Nephron progenitor cell (in vitro differentiated cells): ENCODE data around the gene BBS9.

Experiments
- DNase-seq: peaks from one replicate; pipeline ENCODE4 v3.0.0; 2021
- H3K27ac Mint-ChIP-seq: 2 replicates; pipeline ENCODE4 v1.8.0; 2021; ENCODE audit warnings: mild to moderate bottlenecking, moderate library complexity, mixed read lengths
- H3K27me3 Mint-ChIP-seq: 2 replicates; pipeline ENCODE4 v1.8.0; 2021; ENCODE audit warnings: mild to moderate bottlenecking, low read depth, mixed read lengths; ENCODE audit not compliant: poor library complexity
- H3K36me3 Mint-ChIP-seq: 2 replicates; pipeline ENCODE4 v1.8.0; 2021; ENCODE audit warnings: low read depth, mixed read lengths
- H3K4me1 Mint-ChIP-seq: 2 replicates; pipeline ENCODE4 v1.8.0; 2021; ENCODE audit warnings: mixed read lengths
- H3K4me3 Mint-ChIP-seq: 2 replicates; pipeline ENCODE4 v1.8.0; 2021; ENCODE audit warnings: mild to moderate bottlenecking, moderate library complexity, mixed read lengths
- H3K9me3 Mint-ChIP-seq: 2 replicates; pipeline ENCODE4 v1.8.0; 2021; ENCODE audit warnings: mild to moderate bottlenecking, moderate library complexity, mixed read lengths
- TF ChIP-seq, protein P1 (sequence below): fragments of 200-600 bp; sonication (generic); IDR thresholded peaks from 2 replicates; pipeline ENCODE4 v1.5.0; 2021; ENCODE audit warnings: antibody characterized with exemption

The BBS9 gene

GRCh38 chr7:33339074-33339790, 209.9 kb downstream of the BBS9 start:
- no peaks in the 10 kb centered on the region for H3K4me1 Mint-ChIP-seq
- H3K9me3 Mint-ChIP-seq, result no peaks in the 10 kb centered on the region
- TF ChIP-seq, protein P1, sequence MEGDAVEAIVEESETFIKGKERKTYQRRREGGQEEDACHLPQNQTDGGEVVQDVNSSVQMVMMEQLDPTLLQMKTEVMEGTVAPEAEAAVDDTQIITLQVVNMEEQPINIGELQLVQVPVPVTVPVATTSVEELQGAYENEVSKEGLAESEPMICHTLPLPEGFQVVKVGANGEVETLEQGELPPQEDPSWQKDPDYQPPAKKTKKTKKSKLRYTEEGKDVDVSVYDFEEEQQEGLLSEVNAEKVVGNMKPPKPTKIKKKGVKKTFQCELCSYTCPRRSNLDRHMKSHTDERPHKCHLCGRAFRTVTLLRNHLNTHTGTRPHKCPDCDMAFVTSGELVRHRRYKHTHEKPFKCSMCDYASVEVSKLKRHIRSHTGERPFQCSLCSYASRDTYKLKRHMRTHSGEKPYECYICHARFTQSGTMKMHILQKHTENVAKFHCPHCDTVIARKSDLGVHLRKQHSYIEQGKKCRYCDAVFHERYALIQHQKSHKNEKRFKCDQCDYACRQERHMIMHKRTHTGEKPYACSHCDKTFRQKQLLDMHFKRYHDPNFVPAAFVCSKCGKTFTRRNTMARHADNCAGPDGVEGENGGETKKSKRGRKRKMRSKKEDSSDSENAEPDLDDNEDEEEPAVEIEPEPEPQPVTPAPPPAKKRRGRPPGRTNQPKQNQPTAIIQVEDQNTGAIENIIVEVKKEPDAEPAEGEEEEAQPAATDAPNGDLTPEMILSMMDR, result no peak
- no peak overlapping the region for H3K4me3 Mint-ChIP-seq
- H3K36me3 Mint-ChIP-seq, result no peaks in the 10 kb centered on the region
- H3K27me3 Mint-ChIP-seq, result no peaks in the 10 kb centered on the region
- no peak overlapping the region for H3K27ac Mint-ChIP-seq
- no peak for DNase-seq

DNA sequence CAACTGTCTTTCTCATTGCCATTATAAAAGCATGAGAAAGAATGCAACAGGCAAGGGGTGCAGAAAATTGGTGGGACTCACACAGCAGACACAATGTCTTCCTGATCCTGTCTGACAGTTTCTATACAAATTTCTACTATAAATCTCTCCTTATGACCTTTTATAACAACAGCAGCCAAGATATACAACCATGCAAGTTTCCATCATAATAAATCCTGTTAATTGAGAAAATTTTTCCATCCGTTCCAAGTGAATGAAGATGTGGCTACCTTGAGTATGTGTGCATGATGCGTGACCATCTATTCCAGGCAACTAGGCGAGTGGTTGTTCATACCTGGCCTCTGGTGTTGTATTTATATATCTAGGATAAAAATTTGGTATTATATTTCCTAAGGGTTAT, 216.7 kb downstream of the BBS9 start:
- H3K4me3 Mint-ChIP-seq, result no peak overlapping the region
- H3K4me1 Mint-ChIP-seq, result no peaks in the 10 kb centered on the region
- no peak overlapping the region for H3K27ac Mint-ChIP-seq

DNA sequence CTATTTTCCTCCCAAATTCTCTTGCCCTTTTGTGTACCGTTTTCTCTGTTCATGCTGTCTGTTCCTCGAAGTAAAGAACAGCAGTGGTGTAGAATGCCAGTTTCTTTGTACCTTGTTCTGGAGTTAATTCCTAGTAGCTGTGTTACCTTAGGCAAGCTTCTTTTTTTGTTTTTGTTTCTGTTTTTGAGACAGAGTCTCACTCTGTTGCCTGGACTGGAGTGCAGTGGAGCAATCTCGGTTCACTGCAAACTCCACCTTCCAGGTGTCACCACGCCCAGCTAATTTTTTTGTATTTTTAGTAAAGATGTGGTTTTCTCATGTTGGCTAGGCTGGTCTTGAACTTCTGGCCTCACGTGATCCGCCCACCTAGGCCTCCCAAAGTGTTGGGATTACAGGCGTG, 221.2 kb downstream of the BBS9 start:
- H3K9me3 Mint-ChIP-seq, result no peaks in the 10 kb centered on the region
- H3K27ac Mint-ChIP-seq, result no peak overlapping the region
- no peaks in the 10 kb centered on the region for H3K27me3 Mint-ChIP-seq
- TF ChIP-seq, protein P1, result no peak
- H3K4me1 Mint-ChIP-seq, result peaks cover 13% of the 10 kb centered on the region
- peaks cover 5% of the 10 kb centered on the region for H3K36me3 Mint-ChIP-seq
- no peak for DNase-seq
- no peak overlapping the region for H3K4me3 Mint-ChIP-seq

More for the DNA sequence above, 216.7 kb downstream of the BBS9 start:
- Mint-ChIP-seq H3K27me3 (no peaks in the 10 kb centered on the region), H3K36me3 (no peaks in the 10 kb centered on the region), H3K9me3 (no peaks in the 10 kb centered on the region)
- TF ChIP-seq, protein P1, result no peak
- no peak for DNase-seq

GRCh38 chr7:33351709-33352108, 222.3 kb downstream of the BBS9 start:
- no peaks in the 10 kb centered on the region for H3K9me3 Mint-ChIP-seq

GRCh38 chr7:33354201-33354600, 224.8 kb downstream of the BBS9 start:
- H3K36me3 Mint-ChIP-seq, result peaks cover 5% of the 10 kb centered on the region
- H3K4me3 Mint-ChIP-seq, result no peak overlapping the region
- no peaks in the 10 kb centered on the region for H3K27me3 Mint-ChIP-seq
- no peaks in the 10 kb centered on the region for H3K9me3 Mint-ChIP-seq
- H3K27ac Mint-ChIP-seq, result no peak overlapping the region
- DNase-seq, result no peak
- H3K4me1 Mint-ChIP-seq, result peaks cover 13% of the 10 kb centered on the region
- TF ChIP-seq, protein P1, result no peak

More at GRCh38 chr7:33351709-33352108, 222.3 kb downstream of the BBS9 start:
- Mint-ChIP-seq H3K4me3 (no peak overlapping the region), H3K4me1 (peaks cover 13% of the 10 kb centered on the region), H3K27me3 (no peaks in the 10 kb centered on the region), H3K27ac (peak overlapping the region; percentile 51), H3K36me3 (peaks cover 5% of the 10 kb centered on the region)
- TF ChIP-seq, protein P1, result no peak
- no peak for DNase-seq

GRCh38 chr7:33355386-33355785, 226.0 kb downstream of the BBS9 start:
- H3K27me3 Mint-ChIP-seq, result no peaks in the 10 kb centered on the region
- no peaks in the 10 kb centered on the region for H3K9me3 Mint-ChIP-seq
- peaks cover 5% of the 10 kb centered on the region for H3K36me3 Mint-ChIP-seq
- TF ChIP-seq, protein P1, result no peak
- peaks cover 13% of the 10 kb centered on the region for H3K4me1 Mint-ChIP-seq
- no peak overlapping the region for H3K27ac Mint-ChIP-seq
- DNase-seq, result no peak
- no peak overlapping the region for H3K4me3 Mint-ChIP-seq
